ENCODE measurements around the gene APOL3. TPM values are rescaled to one million over a fixed set of nuclear protein-coding genes. Genes with fewer than 3 reads are reported as not detected.

APOL3 gene
- total and polyA plus RNA-seq, 10 of the 15 experiments (the other 5 are each of a cell fraction or from before 2014, with no cell fraction given): 6.9 to 66.8 (median 48.5) TPM

- no peak for TF ChIP-seq ZBTB11 (CRISPR knock-in tag; IDR thresholded peaks at IDR 0.05)
- no peak for TF ChIP-seq BACH1 (IDR thresholded peaks at IDR 0.05; ENCODE audit: borderline replicate concordance)
- no peak for TF ChIP-seq USF1 (IDR thresholded peaks at IDR 0.05; ENCODE audit: borderline replicate concordance, extremely low read length, insufficient read depth, low read depth, low read length)
- no peak for TF ChIP-seq MXI1 (IDR thresholded peaks at IDR 0.05; ENCODE audit: low read depth, low read length)
- no peak for TF ChIP-seq ZBTB4 (CRISPR knock-in tag; IDR thresholded peaks at IDR 0.05)
- no peak for TF ChIP-seq SMAD5 (IDR thresholded peaks at IDR 0.05; ENCODE audit: low read depth)
Observed at GRCh38 chr22:36154423-36154945, 6.1 kb downstream of the APOL3 start (continued).
